Astrocyte (in vitro differentiated cells and primary cell): ENCODE data around the gene LEMD1.

Source experiments
- EZH2 ChIP-seq: IDR thresholded peaks from 2 replicates; pipeline ENCODE4 v1.6.1; 2012; ENCODE audit warnings: mild to moderate bottlenecking, low read length, inconsistent platforms; ENCODE audit not compliant: insufficient read depth
- TF ChIP-seq, protein P1 (sequence below): IDR thresholded peaks from 2 replicates; pipeline ENCODE4 v1.5.1; 2011; ENCODE audit warnings: low read depth, mild to moderate bottlenecking, inconsistent platforms, low read length, moderate library complexity; ENCODE audit not compliant: insufficient read depth

DNA sequence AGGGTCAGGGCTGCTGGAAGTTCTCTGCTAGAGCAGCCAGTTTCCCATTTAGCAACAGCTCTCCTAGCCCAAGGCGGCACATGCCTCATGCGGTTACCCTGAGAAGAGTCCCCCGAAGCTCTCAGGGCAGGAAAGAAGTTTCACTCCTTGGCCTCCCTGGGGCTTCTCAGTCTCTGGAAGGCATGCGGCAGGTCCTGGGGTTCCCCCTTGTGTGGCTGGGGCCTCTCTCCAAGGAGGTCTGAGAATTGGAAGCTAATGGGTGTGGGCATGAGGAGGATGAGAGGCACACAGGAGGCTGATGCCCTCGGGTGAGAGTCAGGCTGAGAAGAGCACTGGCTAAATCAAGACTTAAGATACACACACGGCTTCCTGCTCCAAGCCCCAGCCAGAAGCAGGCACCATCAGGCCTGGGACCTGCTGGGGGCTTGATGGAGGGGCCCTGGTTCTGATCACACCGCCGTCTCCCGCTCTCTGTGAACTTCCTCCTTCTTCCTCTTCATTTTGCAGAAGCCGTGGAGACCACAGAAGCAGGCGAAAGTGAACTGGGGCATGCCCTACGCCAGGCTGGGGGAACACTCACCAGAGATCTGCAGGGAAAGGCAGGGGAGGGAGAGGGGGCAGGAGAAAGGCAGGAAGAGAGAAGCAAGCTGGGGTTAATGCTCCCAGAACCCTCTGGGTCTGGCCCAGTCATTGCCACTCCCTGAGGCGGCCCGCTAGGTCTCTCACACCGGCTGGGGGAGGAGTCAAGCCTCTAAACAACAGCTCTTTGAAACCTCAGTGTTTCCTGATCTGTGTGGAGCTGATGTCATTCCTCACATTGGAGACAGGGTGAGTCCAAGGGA, 18.8 kb upstream of the LEMD1 start:
- TF ChIP-seq, protein P1, sequence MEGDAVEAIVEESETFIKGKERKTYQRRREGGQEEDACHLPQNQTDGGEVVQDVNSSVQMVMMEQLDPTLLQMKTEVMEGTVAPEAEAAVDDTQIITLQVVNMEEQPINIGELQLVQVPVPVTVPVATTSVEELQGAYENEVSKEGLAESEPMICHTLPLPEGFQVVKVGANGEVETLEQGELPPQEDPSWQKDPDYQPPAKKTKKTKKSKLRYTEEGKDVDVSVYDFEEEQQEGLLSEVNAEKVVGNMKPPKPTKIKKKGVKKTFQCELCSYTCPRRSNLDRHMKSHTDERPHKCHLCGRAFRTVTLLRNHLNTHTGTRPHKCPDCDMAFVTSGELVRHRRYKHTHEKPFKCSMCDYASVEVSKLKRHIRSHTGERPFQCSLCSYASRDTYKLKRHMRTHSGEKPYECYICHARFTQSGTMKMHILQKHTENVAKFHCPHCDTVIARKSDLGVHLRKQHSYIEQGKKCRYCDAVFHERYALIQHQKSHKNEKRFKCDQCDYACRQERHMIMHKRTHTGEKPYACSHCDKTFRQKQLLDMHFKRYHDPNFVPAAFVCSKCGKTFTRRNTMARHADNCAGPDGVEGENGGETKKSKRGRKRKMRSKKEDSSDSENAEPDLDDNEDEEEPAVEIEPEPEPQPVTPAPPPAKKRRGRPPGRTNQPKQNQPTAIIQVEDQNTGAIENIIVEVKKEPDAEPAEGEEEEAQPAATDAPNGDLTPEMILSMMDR = no peak
- no peak for TF ChIP-seq EZH2
